ENCODE results near the gene C3orf70.

C3orf70 gene

DNA sequence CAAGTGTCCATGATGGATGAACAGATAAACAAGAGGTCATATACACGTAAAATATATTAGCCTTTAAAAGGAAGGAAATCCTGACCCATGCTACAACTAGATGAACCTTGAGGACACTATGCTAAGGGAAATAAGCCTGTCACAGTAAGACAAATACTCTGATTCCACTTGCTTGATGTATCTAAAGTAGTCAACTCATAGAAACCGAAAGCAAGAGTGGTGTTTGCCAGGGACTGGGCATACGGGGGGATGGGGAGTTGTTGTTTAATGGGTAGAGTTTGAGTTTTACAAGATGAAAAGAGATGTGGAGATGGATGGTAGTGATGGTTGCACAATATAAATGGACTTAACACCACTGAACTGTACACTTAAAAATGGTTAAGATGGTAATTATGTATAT, 65.4 kb downstream of the C3orf70 start:
- DNase-seq (ENCODE audit: low spot score) = no peak

DNA sequence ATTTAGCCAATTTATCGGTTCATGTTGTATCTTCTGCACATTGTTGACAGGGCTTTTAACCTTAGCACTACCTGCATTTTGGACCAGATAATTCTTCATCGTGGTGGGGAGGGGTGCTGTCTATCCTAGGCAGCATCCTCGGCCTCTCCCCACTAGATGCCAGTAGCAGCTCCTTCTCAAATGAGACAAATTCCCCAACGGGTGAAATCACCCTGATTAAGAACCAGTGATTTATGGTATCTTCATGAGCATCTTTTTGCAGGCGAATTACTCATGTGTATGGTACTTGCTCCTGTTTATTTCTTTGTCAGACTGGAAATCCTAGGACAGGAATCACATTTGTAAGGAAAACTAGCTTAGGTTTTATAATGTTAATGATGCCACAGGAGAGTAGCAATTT, 68.0 kb downstream of the C3orf70 start:
- DNase-seq (ENCODE audit: low spot score) = peak; percentile 19

DNA sequence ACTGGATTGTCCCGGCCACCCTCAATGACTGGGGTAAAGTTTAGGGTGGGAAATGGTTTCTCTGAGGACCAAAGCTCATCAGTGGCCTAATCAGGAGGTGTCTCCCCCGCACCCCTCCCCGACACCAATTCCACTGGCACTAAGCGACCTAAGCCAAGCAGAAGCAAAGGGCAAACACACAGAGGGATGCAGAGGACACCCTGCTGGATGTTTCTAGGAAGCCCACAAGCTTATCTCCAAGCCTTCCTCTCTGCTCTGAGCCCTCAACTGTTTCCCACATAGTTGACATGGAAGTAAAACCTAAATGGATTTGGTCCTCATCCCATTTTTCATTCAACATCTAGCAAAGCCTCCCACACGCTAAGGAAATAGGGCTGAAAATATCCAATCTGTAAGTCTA, 68.5 kb downstream of the C3orf70 start:
- no peak for DNase-seq (ENCODE audit: low spot score)

DNA sequence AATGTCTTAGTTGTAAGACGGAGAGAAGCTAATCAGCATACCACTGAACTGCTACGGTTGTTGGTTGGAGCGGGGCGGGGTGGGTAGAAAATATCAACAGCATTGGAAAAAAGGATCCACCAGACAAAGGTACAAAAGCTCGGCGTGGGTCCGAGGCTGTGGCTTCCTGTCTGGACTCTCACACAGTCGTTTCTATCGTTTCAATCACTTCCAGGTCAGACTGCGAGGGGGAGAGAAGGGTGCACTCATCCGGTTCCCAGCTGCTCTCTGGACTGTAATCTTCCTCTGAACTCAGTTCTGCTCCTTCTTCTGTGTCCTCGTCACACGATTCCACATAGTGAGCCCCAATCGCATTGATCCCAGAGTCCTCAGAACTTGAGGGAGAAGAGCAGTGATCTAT, 70.0 kb downstream of the C3orf70 start:
- DNase-seq (ENCODE audit: low spot score) = no peak

DNA sequence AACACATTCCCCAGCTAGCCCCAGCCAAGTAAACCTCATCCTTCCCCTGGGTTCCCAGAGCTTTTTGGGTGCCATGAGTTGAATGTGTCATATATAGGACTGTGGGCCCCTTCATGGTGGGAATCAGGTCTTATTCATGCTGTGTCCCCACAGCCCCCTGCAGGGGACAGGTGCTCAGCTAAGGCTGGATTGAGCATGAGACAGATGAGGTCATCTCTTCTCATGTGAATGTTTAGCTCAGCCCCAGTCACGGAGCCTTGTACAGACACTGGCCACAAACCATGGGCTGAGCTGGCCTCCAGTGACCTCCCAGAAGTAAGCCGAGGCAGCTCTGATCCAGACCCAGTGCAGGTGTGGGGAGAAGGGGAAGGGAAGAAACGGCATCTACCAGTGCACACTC, 70.7 kb downstream of the C3orf70 start:
- no peak for DNase-seq (ENCODE audit: low spot score)

DNA sequence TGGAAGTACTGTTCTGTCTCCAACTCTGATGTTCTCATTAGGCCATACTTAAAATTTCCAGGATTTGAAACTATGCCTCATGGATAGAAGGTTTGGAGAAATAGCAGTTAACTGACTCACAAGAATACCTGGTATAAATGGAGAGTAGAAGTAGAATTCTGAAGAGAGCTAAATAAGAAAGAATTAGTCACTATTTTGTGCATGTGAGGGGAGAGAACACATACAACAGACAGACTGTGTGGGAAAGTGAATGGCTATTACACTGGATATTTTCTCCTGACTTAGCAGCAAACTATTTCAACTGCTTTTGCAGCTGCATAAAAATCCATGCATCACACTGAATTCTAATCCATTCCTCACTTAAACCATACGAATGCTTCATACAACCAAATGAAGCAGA, 71.3 kb downstream of the C3orf70 start:
- DNase-seq (ENCODE audit: low spot score) = no peak

DNA sequence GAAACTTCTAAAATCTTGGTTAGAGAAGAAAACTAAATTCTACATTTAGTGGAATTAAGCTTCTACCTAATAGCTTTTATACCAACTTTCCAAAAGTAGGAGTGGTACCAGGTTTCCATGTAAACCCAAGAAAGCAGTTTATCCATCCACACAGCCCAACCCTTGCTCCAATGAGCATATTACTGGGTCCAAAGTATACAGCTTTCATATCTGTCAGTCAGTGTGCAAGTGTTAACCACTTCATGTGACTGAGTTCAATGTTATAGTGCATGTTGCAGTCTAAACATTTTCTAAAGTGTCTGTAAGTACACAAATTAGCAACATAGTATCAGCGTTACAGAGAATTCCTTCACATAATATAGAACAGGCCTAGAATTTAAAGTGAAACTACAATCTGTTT, 73.2 kb downstream of the C3orf70 start:
- no peak for DNase-seq (ENCODE audit: low spot score)

DNA sequence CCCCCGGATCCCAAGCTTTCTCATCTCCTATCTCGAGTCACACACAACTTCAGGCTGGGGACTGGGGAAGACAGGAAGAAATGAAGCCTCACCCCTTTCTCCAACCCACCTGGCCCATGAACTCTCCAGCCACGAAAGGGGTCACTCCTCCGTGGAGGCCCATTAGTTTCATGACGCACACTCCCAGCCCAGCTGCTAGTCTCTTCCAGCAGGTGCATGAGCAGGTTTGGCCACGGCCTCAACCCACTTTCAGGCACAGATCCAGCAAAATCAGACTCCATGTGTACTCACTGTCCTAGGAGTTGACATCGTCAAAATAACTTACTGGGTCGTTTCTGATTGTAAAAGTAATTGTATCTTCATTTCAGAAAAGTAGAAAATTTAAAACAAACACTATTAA, 76.6 kb downstream of the C3orf70 start:
- no peak for DNase-seq (ENCODE audit: low spot score)

DNA sequence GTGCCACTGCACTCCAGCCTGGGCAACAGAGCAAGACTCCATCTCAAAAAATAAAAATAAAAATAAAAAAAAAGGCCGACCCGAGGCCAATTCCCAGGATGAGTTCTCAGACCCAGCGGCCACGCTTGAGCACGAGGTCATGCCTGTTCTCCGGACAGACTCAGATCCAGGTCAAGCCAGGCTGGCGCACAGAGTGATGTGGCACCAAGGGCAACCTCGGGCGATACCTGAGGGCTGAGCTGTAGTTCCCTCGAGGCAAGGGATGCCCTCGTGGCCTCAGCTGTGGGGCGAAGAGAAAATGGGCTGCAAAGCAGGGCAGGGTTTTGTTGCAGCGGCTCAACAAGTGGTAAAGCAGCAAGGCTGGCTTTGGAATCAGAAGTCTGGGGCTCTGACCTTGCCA, 77.3 kb downstream of the C3orf70 start:
- DNase-seq (ENCODE audit: low spot score) = no peak

DNA sequence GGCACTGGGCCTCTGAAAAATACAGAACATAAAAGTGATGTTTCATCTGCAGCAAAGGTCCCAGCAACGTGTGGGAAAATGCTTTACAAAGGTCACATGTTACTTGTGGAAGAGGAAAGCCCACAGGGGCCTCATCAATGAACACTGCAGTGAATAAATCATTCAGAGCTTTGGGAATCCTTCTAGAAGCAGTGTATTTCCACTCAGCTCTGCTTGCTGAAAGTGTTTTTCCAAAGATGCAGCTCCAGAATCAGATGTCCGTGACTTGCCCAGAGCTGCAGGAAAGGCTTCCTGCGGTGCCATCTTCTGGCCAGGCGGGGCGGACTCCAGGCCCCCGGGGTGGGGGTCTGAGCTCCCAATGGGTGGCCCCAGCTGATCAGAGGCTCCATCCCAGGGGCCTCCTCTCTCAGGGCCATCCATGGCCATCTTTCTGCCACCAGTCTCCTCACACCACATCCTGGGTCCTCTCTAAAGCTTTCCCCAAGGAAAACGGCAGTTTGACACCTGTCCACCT, 81.5 kb downstream of the C3orf70 start:
- DNase-seq (ENCODE audit: low spot score) = no peak

DNA sequence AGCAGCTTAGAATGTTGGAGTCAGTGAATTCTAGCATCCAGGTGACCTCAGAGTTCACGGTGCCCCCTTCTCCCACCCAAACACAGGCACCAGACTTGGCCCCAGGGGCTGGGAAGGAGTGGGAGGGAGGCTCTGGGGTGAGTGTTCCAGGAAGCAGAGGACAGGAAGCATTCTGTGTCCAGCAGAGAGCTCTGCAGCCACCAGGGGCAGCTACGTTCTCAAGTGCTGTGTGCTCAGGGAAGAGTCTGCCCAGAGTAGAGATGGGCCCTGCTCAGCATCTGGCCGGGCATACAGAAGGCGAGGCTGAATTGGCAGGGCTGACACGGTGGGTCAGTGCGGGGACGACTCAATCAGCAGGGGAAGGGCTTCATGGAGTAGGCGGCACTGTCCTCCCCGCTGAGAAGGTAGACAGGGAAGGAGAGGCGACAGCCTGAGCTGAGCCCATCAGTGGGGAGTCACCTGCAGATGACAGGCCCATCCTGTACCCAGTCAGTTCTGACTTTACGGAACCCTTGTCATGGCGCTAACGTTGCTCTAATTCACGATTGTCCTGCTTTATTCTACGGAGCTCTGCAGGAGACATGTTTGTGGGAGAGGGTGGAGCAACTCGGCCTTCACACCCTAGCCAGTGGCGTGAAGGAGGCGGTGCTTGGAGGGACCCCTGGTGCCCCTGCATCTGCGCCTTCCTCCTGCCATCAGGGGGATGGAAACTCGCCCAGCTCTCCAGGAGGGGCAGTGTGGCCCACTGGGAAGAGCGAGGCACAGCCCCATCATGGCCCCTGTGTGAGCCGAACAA, 82.2 kb downstream of the C3orf70 start:
- DNase-seq (ENCODE audit: low spot score) = no peak

DNA sequence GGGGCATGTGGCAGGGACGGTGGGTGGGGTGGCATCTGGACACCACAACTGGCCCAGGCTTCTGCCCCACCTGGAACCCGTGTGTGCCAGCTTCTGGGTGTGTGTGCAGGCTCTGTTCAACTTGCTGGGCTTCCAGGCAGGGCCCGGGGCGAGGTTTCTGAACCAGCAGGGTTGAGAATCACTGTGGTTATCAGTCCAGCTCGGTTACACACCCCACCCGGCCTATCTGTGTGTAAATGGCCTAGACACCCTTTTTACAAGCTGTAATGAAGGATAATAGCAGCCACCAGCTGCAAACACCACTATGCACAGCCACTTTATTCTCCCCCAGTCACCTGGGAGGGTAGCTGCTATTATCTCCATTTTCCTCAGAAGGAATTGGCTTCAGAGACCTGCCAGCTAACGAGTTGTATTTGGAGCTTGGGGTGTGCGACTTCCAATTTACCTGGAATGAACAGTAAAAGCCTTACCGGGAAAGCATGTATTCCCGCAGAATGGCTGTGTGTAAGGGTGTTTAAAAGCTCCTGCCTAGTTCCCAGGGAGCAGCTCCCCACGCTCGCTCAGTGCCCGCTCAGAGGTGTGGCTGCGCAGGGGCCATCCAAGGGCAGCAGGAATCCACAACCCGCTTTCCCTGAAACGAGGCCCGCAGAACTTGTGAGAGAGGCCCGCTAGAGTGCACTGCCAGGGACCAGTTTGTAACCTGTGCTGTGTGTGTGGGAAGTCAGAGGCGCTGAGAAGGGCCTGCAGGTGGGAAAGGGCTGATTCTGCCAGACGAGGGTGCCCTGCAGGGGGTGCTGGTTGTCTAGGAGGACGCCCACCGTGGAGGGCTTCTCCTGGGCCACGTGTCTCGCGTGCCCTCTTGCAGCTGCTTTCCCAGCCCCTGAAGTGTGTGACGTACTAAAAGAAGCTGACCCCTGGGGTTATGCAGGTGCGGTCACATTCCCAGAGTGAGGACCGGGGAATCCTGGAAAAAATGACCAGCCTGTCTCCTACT, 83.5 kb downstream of the C3orf70 start:
- DNase-seq (ENCODE audit: low spot score) = no peak

DNA sequence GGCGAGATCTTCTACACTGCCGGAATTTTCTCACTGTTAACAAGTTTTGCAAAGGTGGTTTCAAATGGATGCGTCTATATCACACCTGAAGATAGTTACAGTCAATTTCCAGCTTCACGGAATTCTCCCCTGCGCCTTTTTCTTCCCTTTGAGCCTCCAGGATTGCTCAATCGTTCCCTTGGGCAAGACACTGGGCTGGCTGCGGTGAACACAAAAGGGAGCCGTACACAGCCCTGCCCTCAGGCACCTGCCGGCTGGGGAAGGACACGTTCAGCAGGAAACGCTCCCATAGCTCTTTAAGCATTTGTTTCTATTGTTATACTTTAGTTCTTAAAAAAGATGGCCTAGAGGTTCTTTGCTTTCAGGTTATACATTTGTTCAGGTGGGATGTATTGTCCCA, 85.7 kb downstream of the C3orf70 start:
- no peak for DNase-seq (ENCODE audit: low spot score)

DNA sequence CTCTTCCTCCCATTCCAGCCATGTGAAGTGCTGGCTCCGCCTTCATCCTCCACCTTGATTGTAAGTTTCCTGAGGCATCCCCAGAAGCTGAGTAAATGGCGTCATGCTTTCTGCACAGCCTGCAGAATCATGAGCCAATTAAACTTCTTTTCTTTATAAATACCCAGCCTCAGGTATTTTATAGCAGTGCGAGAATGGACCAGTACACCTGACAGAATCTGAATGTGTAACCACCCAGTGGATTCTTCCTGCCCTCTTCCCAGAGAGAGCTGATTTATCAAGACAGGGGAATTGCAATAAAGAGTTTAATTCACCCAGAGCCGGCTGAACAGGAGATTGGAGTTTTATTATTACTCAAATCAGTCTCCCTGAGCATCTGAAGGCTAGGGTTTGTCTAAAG, 86.6 kb downstream of the C3orf70 start:
- no peak for DNase-seq (ENCODE audit: low spot score)

DNA sequence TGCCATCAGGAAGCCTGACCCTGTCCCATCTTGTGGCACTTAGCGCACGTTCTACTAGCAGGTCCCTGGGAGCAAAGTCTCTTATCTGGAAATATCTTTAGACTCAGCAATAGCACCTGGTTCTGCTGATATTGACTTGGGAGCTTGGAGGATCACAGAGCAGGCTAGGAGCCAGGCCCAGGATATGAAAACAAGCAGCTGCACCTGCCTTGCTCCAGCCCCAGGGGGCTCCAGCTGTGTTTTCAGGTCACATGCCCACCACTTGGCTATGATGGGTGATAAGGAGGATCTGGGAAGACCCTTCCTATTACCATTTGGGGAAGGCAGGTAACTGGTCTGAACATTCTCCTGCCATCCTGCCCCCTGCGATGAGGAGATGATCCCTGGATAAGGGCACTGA, 87.8 kb downstream of the C3orf70 start:
- no peak for DNase-seq (ENCODE audit: low spot score)

DNA sequence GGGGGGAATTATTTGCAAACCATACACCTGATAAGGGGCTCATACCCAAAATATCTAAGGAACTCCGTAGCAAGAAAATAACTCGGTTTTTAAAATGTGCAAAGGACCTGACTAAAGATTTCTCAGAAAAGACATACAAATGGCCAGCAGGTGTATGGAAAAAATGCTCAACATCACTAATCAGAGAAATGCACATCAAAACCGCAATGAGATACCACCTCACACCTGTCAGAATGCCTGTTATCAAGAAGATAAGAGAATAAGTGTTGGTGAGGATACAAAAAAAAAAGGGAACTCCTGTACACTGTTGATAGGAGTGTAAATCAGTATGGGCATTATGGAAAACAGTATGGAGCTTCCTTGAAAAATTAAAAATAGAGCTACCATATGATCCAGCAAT, 89.4 kb downstream of the C3orf70 start:
- DNase-seq (ENCODE audit: low spot score) = no peak

DNA sequence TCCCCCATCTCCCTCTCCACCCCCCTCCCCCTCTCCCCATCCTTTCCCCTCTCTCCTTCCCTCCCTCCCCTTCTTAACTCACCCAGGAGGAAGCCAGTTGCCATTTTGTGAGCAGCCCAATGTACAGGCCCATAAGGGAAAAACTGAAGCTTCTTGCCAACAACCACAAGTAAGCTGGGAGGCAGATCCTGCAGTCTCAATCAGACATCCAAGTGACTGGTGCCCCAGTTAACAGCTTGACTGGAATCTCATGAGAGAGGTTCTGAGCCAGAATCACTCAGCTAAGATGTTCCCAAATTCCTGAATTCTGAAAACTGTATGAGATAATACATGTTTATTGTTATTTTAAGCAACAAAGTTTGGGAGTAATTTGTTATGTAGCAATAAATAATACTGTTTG, 90.7 kb downstream of the C3orf70 start:
- no peak for DNase-seq (ENCODE audit: low spot score)

DNA sequence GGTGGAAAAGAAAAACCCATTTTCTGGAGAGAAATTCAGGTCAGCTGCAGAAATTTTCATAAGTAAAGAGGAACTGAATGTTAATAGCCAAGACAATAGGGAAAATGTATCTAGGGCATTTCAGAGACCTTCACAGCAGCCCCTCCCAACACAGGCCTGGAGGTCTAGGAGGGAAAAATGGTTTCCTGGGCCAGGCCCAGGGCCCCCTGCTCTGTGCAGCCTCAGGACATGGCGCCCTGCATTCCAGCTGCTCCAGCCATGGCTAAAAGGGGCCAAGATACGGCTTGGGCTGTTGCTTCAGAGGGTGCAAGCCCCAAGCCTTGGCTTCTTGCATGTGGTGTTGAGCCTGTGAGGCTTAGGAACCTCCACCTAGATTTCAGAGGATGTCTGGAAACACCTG, 92.2 kb downstream of the C3orf70 start:
- no peak for DNase-seq (ENCODE audit: low spot score)

DNA sequence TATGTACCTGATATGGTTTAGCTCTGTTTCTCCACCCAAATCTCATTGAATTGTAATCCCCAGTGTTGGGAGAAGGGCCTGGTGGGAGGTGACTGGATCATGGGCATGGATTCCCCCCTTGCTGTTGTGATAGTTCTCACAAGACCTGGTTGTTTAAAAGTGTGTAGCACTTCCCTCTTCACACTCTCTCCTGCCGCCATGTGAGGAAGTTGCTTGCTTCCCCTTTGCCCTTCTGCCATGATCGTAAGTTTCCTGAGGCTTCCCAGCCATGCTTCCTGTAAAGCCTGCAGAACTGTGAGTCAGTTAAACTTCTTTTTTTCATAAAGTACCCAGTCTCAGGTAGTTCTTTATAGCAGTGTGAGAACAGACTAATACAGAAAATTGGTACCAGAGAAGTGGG, 93.1 kb downstream of the C3orf70 start:
- DNase-seq (ENCODE audit: low spot score) = no peak

DNA sequence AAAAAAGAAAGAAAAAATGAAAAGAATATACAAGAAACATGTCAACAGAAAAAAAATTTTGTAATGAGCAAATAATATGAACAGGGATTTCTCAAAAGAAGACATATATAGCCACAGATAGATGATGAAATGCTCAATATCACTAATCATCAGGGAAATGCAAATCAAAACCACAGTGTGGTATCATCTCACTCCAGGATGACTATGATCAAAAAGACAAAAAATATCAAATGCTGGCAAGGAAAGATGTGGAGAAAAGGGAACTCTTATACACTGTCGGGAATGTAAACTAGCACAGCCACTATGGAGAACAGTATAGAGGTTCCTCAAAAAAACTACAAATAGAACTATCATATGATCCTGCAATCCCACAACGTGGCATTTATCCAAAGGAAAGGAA, 94.1 kb downstream of the C3orf70 start:
- no peak for DNase-seq (ENCODE audit: low spot score)

DNA sequence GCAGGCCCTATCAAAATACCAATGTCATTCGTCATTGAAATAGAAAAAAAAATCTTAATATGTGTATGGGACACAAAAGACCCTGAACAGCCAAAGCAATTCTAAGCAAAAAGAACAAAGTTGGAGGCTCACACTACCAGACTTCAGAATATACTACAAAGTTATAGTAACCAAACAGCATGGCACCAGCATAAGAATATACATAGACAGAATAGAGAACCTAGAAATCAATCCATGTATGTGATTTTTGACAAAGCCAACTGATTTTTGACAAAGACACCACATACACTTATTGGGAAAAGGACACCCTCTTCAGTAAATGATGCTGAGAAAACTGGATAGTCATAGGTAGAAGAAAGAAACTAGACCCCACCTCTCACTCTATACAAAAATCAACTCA, 95.0 kb downstream of the C3orf70 start:
- DNase-seq (ENCODE audit: low spot score) = no peak

DNA sequence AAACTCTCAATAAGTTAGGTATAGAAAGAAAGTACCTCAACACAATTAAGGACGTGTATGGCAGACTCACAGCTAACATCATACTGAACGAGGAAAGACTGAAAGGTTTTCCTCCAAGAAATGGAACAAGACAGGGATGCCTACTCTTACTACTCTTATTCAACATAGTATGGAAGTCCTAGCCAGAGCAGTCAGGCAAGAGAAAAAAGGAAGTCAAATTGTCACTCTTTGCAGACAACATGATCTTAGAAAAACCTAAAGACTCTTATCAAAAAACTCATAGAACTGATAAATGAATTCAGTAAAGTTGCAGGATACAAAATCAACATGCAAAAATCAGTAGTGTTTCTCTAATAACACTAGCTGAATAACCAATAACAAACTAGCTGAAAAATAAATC, 96.0 kb downstream of the C3orf70 start:
- no peak for DNase-seq (ENCODE audit: low spot score)

DNA sequence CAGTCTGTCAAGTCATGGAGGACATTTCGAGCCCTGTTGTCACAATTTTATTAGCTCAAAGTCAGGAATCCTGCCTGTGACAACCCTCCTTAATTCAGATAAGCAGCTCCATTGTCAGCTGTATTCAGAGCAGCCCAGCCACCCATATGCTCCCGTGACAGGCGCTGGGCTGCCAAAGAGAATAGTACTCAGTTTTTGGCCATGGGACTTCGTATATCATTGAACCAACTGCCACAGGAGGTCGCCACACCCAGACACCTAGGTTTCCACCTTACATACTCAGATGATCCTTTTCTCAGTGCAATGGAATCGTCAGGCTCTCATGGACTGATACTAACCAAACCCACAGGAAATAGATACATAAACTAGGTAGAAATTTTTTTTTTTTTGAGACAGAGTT, 100.2 kb downstream of the C3orf70 start:
- DNase-seq (ENCODE audit: low spot score) = no peak

Measured in globus pallidus (tissue), 1 donor.